ENCODE measurements around the gene KPNB1. TPM values are rescaled to one million over a fixed set of nuclear protein-coding genes. Genes with fewer than 3 reads are reported as not detected.

KPNB1 gene
- total and polyA plus RNA-seq, 2 of the 4 experiments (the other 2 are of a cell fraction): 206 to 1,082 TPM

DNA sequence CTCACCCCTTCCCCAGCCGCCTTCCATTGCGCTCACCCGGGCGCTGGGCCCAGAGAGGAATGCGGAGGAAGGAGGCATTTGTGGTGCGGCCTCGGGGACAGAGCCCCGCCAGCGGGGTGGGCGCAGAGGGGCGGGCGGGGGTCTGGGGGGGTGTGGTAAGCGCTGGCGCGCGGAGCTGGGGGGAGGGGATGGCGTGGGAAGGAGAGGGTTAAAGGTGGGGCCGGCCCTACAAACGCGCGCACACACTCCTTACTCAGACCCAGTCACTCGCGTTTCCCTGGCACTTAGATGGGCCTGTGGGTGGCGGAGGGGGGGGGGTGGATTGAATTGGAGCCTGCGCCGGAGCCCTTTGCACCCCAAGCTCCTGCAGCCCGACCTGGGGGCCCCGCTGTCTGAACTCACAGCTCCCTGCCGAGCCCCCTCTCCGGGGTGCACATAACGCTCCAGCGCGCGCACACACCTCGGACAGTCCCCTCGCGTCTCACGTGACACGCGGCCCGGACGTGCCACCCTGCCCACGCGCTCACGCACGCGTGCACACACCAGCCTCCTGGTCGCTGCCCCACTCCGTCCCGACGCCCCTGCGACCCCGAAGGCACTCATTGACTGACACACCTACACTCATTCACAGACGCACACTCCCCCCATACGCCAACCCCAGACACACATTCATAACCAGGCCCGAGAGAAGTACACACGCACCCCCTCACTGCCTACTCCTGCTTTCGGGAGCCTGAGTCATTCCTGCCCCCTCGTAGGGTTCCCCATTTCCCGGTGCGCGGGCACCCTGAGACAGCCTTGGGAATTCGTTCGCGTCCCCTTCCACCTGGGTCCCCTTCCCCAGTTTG lies 45.1 kb downstream of the KPNB1 start:
- Histone ChIP-seq H3K9ac (ENCODE audit: low read depth, low read length) (peak overlapping the region; percentile 71), H2AK9ac (replicated peaks; ENCODE audit: low read depth, low read length, poor library complexity) (peak overlapping the region; percentile 87), H3K56ac (ENCODE audit: extremely low read depth, insufficient read depth, low read length) (no peak overlapping the region), H3K18ac (ENCODE audit: low read depth, low read length) (peak overlapping the region; percentile 50; the same call in 1 of the 2 replicates), H4K91ac (ENCODE audit: insufficient read depth, low read depth, low read length) (peak overlapping the region; percentile 50), H3K4me2 (ENCODE audit: low read depth, low read length) (peak overlapping the region; percentile 83), H3K4me3 (ENCODE audit: insufficient read depth, low read depth, low read length) (peak overlapping the region; percentile 85), H2AFZ (replicated peaks; ENCODE audit: low read length, poor library complexity) (peak overlapping the region; percentile 95), H3K4me1 (ENCODE audit: control insufficient read depth, insufficient read depth, low read length) (peaks cover 11% of the 10 kb centered on the region), H2BK5ac (ENCODE audit: low read depth, low read length, poor library complexity, severe bottlenecking) (peak overlapping the region; percentile 79), H3K36me3 (ENCODE audit: control insufficient read depth, insufficient read depth, low read length) (peaks cover 14% of the 10 kb centered on the region; the same call in 1 of the 2 replicates), H2BK15ac (ENCODE audit: low read depth, low read length) (no peak overlapping the region; the same call in 2 of the 3 replicates), H3K27ac (ENCODE audit: insufficient read depth, low read length) (no peak overlapping the region; the same call in 1 of the 2 replicates), H4K5ac (ENCODE audit: low read depth, low read length) (no peak overlapping the region; the same call in 1 of the 2 replicates), H3K79me1 (ENCODE audit: low read depth in 1 of 2, low read length in 2 of 2) (peaks cover 5 to 10% of the 10 kb centered on the region in 2 experiments; a peak in 2 of 4 replicates), H3K27me3 (ENCODE audit: control insufficient read depth, insufficient read depth, low read length) (no peaks in the 10 kb centered on the region; the same call in 1 of the 2 replicates), H2AK5ac (ENCODE audit: low read depth, low read length) (peak overlapping the region; percentile 75), H3K14ac (replicated peaks; ENCODE audit: low read depth, low read length) (peak overlapping the region; percentile 85), H2BK120ac (ENCODE audit: low read depth, low read length) (no peak overlapping the region), H3K4ac (ENCODE audit: low read depth, low read length) (peak overlapping the region; percentile 92), H4K8ac (ENCODE audit: low read depth in 2 of 2, low read length in 2 of 2) (peak overlapping the region; percentile 97), H2BK20ac (ENCODE audit: low read depth, low read length) (no peak overlapping the region), H4K20me1 (ENCODE audit: insufficient read depth, low read length) (peaks cover 13% of the 10 kb centered on the region; the same call in 1 of the 2 replicates), H3K23ac (ENCODE audit: low read depth, low read length) (peak overlapping the region; percentile 95), H3K9me3 (ENCODE audit: control insufficient read depth, insufficient read depth, low read length) (no peaks in the 10 kb centered on the region), H3K9me1 (ENCODE audit: insufficient read depth, low read length) (0 out of 2 replicates have a peak, but pooled peaks cover 3% of the 10 kb centered on the region)
- DNase-seq (peak; percentile 49), ATAC-seq (ENCODE audit: low read depth) (peak; percentile 64)
- in situ Hi-C loops (cut with MboI; ENCODE audit: low sequenced_read_pairs) (no loop called here), intact Hi-C loops (cut with micrococcal nuclease) (no loop called here), dilution Hi-C loops (cut with HindIII; ENCODE audit: low sequenced_read_pairs, unreplicated experiment) (no loop called here)
- ChIA-PET CTCF (no interaction called here), POLR2A (ENCODE audit: unreplicated experiment) (no interaction called here)
- no TSS peak for BruUV-seq (replicated peaks)
- 0 out of 2 replicates have a peak, but pooled peaks have one; percentile 46 for TF ChIP-seq MAZ (IDR thresholded peaks at IDR 0.05; ENCODE audit: borderline replicate concordance, low read depth, low read length)
- TF ChIP-seq, protein P1, sequence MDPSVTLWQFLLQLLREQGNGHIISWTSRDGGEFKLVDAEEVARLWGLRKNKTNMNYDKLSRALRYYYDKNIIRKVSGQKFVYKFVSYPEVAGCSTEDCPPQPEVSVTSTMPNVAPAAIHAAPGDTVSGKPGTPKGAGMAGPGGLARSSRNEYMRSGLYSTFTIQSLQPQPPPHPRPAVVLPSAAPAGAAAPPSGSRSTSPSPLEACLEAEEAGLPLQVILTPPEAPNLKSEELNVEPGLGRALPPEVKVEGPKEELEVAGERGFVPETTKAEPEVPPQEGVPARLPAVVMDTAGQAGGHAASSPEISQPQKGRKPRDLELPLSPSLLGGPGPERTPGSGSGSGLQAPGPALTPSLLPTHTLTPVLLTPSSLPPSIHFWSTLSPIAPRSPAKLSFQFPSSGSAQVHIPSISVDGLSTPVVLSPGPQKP (IDR thresholded peaks at IDR 0.05; ENCODE audit: borderline replicate concordance, low read depth, low read length): no peak
- TF ChIP-seq NFE2L2 (IDR thresholded peaks at IDR 0.05; ENCODE audit: low read depth, low read length): no peak
- no peak for TF ChIP-seq MAFK (IDR thresholded peaks at IDR 0.05; ENCODE audit: low read depth, low read length)
- peak; percentile 58; the same call in 1 of the 2 replicates for TF ChIP-seq MXI1 (IDR thresholded peaks at IDR 0.05; ENCODE audit: borderline replicate concordance, low read depth, low read length)
- peak; percentile 28; the same call in 1 of the 2 replicates for TF ChIP-seq FOS (IDR thresholded peaks at IDR 0.05; ENCODE audit: low read depth, low read length)
- peak; percentile 98 for TF ChIP-seq BHLHE40 (IDR thresholded peaks at IDR 0.05; ENCODE audit: low read depth, low read length)
- TF ChIP-seq RAD21 (IDR thresholded peaks at IDR 0.05; ENCODE audit: low read length): no peak
- TF ChIP-seq, protein P2, sequence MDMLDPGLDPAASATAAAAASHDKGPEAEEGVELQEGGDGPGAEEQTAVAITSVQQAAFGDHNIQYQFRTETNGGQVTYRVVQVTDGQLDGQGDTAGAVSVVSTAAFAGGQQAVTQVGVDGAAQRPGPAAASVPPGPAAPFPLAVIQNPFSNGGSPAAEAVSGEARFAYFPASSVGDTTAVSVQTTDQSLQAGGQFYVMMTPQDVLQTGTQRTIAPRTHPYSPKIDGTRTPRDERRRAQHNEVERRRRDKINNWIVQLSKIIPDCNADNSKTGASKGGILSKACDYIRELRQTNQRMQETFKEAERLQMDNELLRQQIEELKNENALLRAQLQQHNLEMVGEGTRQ (IDR thresholded peaks at IDR 0.05; ENCODE audit: low read depth, low read length): peak; percentile 64
- WGBS, 2 experiments (ENCODE audit: extremely low coverage in 2 of 2, insufficient read length in 1 of 2): 4% methylated on average over 25 of the region's 65 CpGs; no CpG with 5 or more reads in 1 of the 2 experiments

Measured in IMR-90 (cell line).